ENCODE results near the gene SMIM29. TPM values are rescaled to one million over a fixed set of nuclear protein-coding genes. Genes with fewer than 3 reads are reported as not detected.
"Not testable (repeated sequence)": the region's sequence is repeated elsewhere in the genome, so short reads cannot be mapped to it uniquely, and the experiment has no call there.

Gene SMIM29
- total and polyA plus RNA-seq, 4 experiments from 2014 or later: 29.7 to 66.5 (median 40.8) TPM

DNA sequence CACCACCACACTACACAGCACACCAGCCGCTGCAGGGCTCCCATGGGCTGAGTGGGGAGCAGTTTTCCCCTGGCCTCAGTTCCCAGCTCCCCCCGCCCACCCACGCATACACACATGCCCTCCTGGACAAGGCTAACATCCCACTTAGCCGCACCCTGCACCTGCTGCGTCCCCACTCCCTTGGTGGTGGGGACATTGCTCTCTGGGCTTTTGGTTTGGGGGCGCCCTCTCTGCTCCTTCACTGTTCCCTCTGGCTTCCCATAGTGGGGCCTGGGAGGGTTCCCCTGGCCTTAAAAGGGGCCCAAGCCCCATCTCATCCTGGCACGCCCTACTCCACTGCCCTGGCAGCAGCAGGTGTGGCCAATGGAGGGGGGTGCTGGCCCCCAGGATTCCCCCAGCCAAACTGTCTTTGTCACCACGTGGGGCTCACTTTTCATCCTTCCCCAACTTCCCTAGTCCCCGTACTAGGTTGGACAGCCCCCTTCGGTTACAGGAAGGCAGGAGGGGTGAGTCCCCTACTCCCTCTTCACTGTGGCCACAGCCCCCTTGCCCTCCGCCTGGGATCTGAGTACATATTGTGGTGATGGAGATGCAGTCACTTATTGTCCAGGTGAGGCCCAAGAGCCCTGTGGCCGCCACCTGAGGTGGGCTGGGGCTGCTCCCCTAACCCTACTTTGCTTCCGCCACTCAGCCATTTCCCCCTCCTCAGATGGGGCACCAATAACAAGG, 3.6 kb downstream of the SMIM29 start:
- intact Hi-C loops (cut with micrococcal nuclease): loop anchor here (5.0 kb wide), 3 partner anchors 72 to 512 kb away; partner anchors contain the start of gene SNRPC
- ChIA-PET POLR2A (ENCODE audit: partially characterized antibody) (interaction anchor here (0.6 to 2.4 kb wide), 3 partner anchors 9 to 21 kb away, joined by 3 to 11 read pairs (median 6); partner anchors contain the start of gene HMGA1), CTCF (ENCODE audit: partially characterized antibody) (interaction anchor here (1.6 kb wide), 1 partner anchor 82 kb away, joined by 5 read pairs; no protein-coding TSS in a partner anchor)
- Histone ChIP-seq H3K36me3 (ENCODE audit: insufficient read depth, low read length) (peaks cover 36% of the 10 kb centered on the region), H3K4me1 (ENCODE audit: insufficient read depth, low read length) (peaks cover 61% of the 10 kb centered on the region)
- Mint-ChIP-seq H3K27ac (peak overlapping the region in 4 of 7 donors; percentile 1 to 99 (median 58)), H3K36me3 (peaks cover 17 to 54% of the 10 kb centered on the region in 2 donors), H3K4me1 (peaks cover 29 to 67% (median 48%) of the 10 kb centered on the region in 4 donors)
- H3K9me3 Mint-ChIP-seq; H3K27me3 ChIP-seq (ENCODE audit: insufficient read depth, low read length); H3K4me3 Mint-ChIP-seq; H3K27me3 Mint-ChIP-seq; H3K9me3 ChIP-seq (ENCODE audit: control insufficient read depth in 1 of 2, low read length in 2 of 2); DNase-seq; H3K27ac ChIP-seq (ENCODE audit: low read depth, low read length); H3K4me3 ChIP-seq (ENCODE audit: low read length in 2 of 2): not testable (repeated sequence)

DNA sequence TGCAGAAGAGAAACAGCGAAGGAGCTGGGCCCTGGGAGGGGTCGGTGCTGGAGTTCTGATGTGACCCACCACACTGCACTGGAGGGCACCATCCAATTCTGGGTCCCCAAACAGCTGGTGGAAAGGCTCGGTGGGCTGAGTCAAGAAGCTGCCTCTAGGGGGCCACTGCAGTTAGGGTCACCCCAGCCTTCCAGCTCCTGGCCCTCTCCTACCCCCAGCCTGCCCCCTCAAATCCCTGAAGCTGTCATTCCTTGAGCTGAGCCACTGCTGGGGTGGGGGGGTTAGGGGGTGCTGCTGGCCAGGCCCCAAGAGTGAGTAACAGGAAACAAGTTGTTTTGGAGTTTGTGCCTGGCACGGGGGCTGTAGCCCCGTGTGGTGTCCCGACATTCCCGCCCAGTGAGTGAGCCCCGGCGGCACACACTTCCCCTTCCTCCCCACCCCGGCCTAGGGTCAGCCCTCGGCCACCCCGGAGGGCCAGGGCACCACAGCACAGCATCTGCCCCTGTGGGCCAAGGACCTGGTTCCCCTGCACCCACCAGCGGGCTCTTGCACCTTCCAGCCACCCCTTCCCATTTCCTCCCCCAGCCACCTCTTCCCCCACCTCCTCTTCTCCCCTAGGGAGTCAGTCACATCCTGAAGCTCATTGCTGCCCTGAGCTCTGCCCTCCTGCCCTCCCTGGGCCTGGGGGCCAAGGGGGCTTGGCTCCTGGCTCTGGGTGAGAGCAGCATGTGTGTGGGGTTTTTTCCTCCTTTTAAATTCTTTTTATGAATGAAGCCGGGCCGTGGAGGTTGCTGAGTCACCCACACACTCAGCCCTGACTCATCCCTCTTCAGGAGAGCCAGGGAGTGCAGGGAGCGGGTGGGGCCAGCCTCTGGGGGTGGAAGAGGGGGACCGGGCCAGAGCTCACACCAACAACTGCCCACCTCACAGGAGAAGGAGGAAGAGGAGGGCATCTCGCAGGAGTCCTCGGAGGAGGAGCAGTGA, 4.6 kb downstream of the SMIM29 start:
- intact Hi-C loops (cut with micrococcal nuclease): loop anchor here (1.0 kb wide), 1 partner anchor 9 kb away; no protein-coding TSS in a partner anchor
- peaks cover 63% of the 10 kb centered on the region for H3K4me1 ChIP-seq (ENCODE audit: insufficient read depth, low read length)
- H3K27ac ChIP-seq (ENCODE audit: low read depth, low read length): peak overlapping the region; percentile 25
- H3K27me3 ChIP-seq (ENCODE audit: insufficient read depth, low read length): no peaks in the 10 kb centered on the region
- Mint-ChIP-seq H3K27ac (peak overlapping the region; percentile 9 to 86 (median 64)), H3K4me1 (peaks cover 31 to 75% (median 50%) of the 10 kb centered on the region in 4 donors), H3K27me3 (no peaks in the 10 kb centered on the region), H3K4me3 (peak overlapping the region in 1 of 8 donors; percentile 46), H3K36me3 (peaks cover 17 to 55% of the 10 kb centered on the region in 2 donors), H3K9me3 (no peaks in the 10 kb centered on the region)
- ChIA-PET POLR2A (ENCODE audit: partially characterized antibody) (interaction anchor here (1.1 to 2.4 kb wide), 2 partner anchors 8 to 20 kb away, joined by 6 to 11 read pairs; partner anchors contain the start of gene HMGA1), CTCF (ENCODE audit: partially characterized antibody) (interaction anchor here (0.8 to 1.6 kb wide), 2 partner anchors 81 to 429 kb away, joined by 3 to 5 read pairs; no protein-coding TSS in a partner anchor)
- H3K36me3 ChIP-seq (ENCODE audit: insufficient read depth, low read length): peaks cover 36% of the 10 kb centered on the region
- no peak for DNase-seq
- H3K4me3 ChIP-seq (ENCODE audit: low read length in 2 of 2): no peak overlapping the region
- no peaks in the 10 kb centered on the region for H3K9me3 ChIP-seq (ENCODE audit: control insufficient read depth in 1 of 2, low read length in 2 of 2)

DNA sequence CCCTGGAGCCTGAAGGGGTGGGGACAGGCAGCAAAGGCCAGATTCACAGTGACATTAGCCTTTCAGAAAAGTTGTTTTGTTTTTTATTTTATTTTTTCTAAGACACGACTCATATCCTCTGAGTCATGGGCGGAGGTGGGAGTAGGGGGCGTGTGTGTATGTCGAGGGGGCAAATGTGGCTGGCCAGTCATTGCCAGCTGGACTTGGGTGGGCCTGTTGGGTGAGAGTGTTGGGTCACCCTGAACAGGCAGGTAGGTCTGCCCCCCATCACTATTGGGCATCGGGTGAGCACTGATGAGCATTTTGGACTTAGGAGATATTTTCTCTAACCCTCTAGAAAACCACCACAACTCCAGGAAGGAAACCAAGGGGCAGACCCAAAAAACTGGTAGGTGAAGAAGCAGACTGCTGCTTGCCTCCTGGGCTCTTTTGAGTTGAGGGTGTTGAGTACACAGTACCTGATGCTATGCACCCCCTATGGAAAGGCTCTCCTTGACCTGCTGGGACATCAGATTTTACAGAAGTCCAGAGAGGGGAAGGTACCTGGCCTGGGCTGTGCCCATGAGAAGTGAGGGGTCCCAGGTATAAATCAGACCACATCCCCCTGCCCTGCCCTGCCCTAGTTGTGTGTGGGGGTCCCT, 5.6 kb downstream of the SMIM29 start:
- H3K9me3 Mint-ChIP-seq: no peaks in the 10 kb centered on the region
- intact Hi-C loops (cut with micrococcal nuclease): loop anchor here (1.0 kb wide), 1 partner anchor 8 kb away; no protein-coding TSS in a partner anchor
- DNase-seq: no peak
- peaks cover 17 to 53% of the 10 kb centered on the region in 2 donors for H3K36me3 Mint-ChIP-seq
- Histone ChIP-seq H3K9me3 (ENCODE audit: control insufficient read depth in 1 of 2, low read length in 2 of 2) (no peaks in the 10 kb centered on the region), H3K4me1 (ENCODE audit: insufficient read depth, low read length) (peaks cover 70% of the 10 kb centered on the region), H3K4me3 (ENCODE audit: low read length in 2 of 2) (no peak overlapping the region), H3K36me3 (ENCODE audit: insufficient read depth, low read length) (peaks cover 36% of the 10 kb centered on the region), H3K27ac (ENCODE audit: low read depth, low read length) (peak overlapping the region; percentile 25), H3K27me3 (ENCODE audit: insufficient read depth, low read length) (no peaks in the 10 kb centered on the region)
- peaks cover 37 to 80% (median 56%) of the 10 kb centered on the region in 4 donors for H3K4me1 Mint-ChIP-seq
- H3K4me3 Mint-ChIP-seq: peak overlapping the region in 1 of 8 donors; percentile 30
- ChIA-PET POLR2A (ENCODE audit: partially characterized antibody) (interaction anchor here (2.4 kb wide), 1 partner anchor 19 kb away, joined by 11 read pairs; no protein-coding TSS in a partner anchor), CTCF (ENCODE audit: partially characterized antibody) (interaction anchor here (0.8 to 1.6 kb wide), 2 partner anchors 80 to 430 kb away, joined by 3 to 5 read pairs; no protein-coding TSS in a partner anchor)
- H3K27me3 Mint-ChIP-seq: no peaks in the 10 kb centered on the region
- H3K27ac Mint-ChIP-seq: peak overlapping the region; percentile 47 to 86 (median 79)

DNA sequence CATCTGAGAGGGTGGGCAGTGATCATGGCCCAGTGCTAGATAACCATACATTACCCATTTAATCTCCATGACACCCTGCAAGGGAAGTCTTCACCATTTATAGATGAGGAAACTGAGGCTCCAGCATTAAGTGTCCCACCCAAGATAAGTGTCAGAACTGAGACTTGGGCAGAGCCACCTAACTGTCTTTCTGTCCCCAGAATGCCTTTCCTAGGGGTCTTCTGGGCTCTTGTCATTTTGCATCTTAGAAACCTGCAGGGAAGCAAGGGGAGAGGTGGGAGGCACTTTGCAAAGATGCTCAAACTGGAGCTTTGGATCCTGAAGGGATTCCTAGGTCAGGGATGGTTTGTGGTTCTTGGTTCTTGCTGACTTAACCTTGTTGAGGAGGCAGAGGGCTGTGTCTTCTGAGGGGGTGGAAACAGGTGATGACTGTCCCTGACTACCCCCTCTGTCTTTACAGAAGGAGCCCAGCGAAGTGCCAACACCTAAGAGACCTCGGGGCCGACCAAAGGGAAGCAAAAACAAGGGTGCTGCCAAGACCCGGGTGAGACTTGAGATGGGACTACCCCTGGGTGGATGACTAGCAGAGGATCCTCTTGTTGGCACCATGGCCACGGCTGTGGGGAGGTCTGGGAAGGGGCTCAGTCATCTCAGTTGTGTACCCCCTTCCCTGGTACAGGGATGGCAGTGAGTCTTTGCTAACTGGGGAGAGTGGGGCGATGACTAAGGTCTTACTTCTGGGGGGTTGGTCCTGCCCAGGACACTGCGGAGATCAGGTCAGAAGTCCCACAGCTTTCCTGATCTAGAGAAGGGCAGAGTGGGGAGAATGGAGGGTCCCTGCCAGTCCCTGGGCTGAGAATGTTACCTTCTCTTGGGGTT, 6.3 kb downstream of the SMIM29 start:
- peak overlapping the region; percentile 24 to 86 (median 79) for H3K27ac Mint-ChIP-seq
- H3K27me3 Mint-ChIP-seq: no peaks in the 10 kb centered on the region
- CTCF ChIA-PET (ENCODE audit: partially characterized antibody): no interaction called here
- DNase-seq: no peak
- H3K4me1 Mint-ChIP-seq: peaks cover 30 to 75% (median 50%) of the 10 kb centered on the region in 4 donors
- intact Hi-C loops (cut with micrococcal nuclease): loop anchor here (1.0 kb wide), 1 partner anchor 7 kb away; no protein-coding TSS in a partner anchor
- Histone ChIP-seq H3K27ac (ENCODE audit: low read depth, low read length) (no peak overlapping the region), H3K9me3 (ENCODE audit: control insufficient read depth in 1 of 2, low read length in 2 of 2) (no peaks in the 10 kb centered on the region), H3K27me3 (ENCODE audit: insufficient read depth, low read length) (no peaks in the 10 kb centered on the region), H3K4me3 (ENCODE audit: low read length in 2 of 2) (no peak overlapping the region), H3K36me3 (ENCODE audit: insufficient read depth, low read length) (peaks cover 36% of the 10 kb centered on the region), H3K4me1 (ENCODE audit: insufficient read depth, low read length) (peaks cover 64% of the 10 kb centered on the region)
- peaks cover 17 to 53% of the 10 kb centered on the region in 2 donors for H3K36me3 Mint-ChIP-seq
- H3K9me3 Mint-ChIP-seq: no peaks in the 10 kb centered on the region
- H3K4me3 Mint-ChIP-seq: peak overlapping the region in 1 of 8 donors; percentile 30
- POLR2A ChIA-PET (ENCODE audit: partially characterized antibody): interaction anchor here (1.0 to 2.4 kb wide), 2 partner anchors 19 kb away, joined by 4 to 11 read pairs; no protein-coding TSS in a partner anchor

DNA sequence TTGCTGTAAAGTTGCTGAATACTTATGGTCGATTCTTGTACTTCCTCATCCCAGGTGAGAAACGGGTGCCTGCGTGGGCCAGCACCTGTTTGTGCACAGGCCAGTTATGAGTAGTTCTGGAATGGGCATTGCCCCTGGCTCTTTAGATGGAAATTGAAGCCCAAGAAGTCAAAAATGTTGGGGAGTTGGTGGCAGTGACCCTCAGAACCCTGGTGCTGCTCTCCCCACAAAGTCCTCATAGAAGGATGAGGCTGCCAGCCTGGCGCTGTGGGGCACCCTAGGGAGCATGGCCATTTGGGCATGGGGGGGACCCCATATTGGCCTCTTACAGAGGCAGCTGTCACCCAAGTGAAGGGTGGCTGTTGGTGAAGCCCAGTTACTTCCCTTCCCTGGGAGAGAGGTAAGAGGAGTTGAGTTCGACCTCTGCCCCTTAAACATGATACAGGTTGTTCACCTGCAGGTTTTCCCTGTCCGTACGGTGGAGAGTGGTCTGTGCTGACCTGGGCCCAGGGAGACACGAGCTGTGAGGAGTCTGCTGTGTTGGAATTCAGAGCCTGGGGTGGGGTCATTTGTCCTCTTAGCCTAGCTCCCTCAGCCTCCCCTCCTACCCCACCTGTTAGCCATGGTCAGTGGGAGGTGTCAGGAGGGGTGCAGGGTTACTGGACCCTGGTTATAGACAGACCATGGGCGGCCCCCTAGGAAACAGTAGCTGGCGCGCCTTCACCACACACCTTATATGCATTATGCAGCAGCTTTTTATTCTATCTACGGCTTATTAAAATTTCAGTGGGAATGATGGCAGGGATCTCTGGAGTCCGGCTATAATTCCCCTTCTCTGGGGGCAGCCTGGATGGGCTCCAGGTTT, 7.2 kb downstream of the SMIM29 start:
- Histone ChIP-seq H3K9me3 (ENCODE audit: control insufficient read depth in 1 of 2, low read length in 2 of 2) (no peaks in the 10 kb centered on the region), H3K4me1 (ENCODE audit: insufficient read depth, low read length) (peaks cover 57% of the 10 kb centered on the region), H3K36me3 (ENCODE audit: insufficient read depth, low read length) (peaks cover 36% of the 10 kb centered on the region), H3K27me3 (ENCODE audit: insufficient read depth, low read length) (no peaks in the 10 kb centered on the region), H3K4me3 (ENCODE audit: low read length in 2 of 2) (no peak overlapping the region), H3K27ac (ENCODE audit: low read depth, low read length) (no peak overlapping the region)
- POLR2A ChIA-PET (ENCODE audit: partially characterized antibody): interaction anchor here (1.0 kb wide), 1 partner anchor 18 kb away, joined by 4 read pairs; no protein-coding TSS in a partner anchor
- no peak for DNase-seq
- Mint-ChIP-seq H3K4me1 (peaks cover 26 to 68% (median 44%) of the 10 kb centered on the region in 4 donors), H3K4me3 (peak overlapping the region in 1 of 8 donors; percentile 39), H3K27me3 (no peaks in the 10 kb centered on the region), H3K36me3 (peaks cover 17 to 55% of the 10 kb centered on the region in 2 donors), H3K9me3 (no peaks in the 10 kb centered on the region), H3K27ac (peak overlapping the region; percentile 32 to 86 (median 74))
- intact Hi-C loops (cut with micrococcal nuclease): no loop called here
- CTCF ChIA-PET (ENCODE audit: partially characterized antibody): no interaction called here

Measured in CD4-positive, alpha-beta memory T cell (primary cell).